HepG2 (cell line): Measurements from ENCODE around the gene ACTN2. TPM values are rescaled to one million over a fixed set of nuclear protein-coding genes. Genes with fewer than 3 reads are reported as not detected.

ENCODE experiments used
- ATAC-seq: fragments of 200-7000 bp; cut with Tn5 transposase; 3 replicates; pipeline ENCODE4 v1.9.1; 2020; ENCODE audit warnings: mild to moderate bottlenecking, moderate library complexity
- BruUV-seq: library from RNA; stranded (reverse); fragments of 400-500 nt; replicated peaks from 2 replicates; lab custom pipeline; 2021; lab: Mats Ljungman, UMichigan
- CTCF ChIA-PET: fragments of 300-600 bp; formaldehyde crosslinking; extraction: SDS; loops from one replicate; lab custom pipeline; 2021; ENCODE audit warnings: low total read pairs, inconsistent platforms, low intra/inter-chr PET ratio; lab: Yijun Ruan, JAX
- POLR2A ChIA-PET: fragments of 350-600 bp; sonication (Branson Sonifier 250); formaldehyde crosslinking; loops from one replicate; lab custom pipeline; 2020; ENCODE audit warnings: antibody characterized with exemption, inconsistent platforms; lab: Yijun Ruan, JAX
- DNase-seq: peaks from one replicate; pipeline ENCODE4 v3.0.0-alpha.2; 2015; ENCODE audit warnings: low spot score
- FAIRE-seq: peaks from 3 replicates; lab custom pipeline; 2011; peaks lifted over from hg19 to GRCh38; lab: Jason Lieb, UNC
- H2AFZ ChIP-seq: one replicate; pipeline ENCODE4 v1.6.1; 2011; ENCODE audit warnings: low read length, inconsistent platforms
- H3K27ac ChIP-seq: fragments of 300-600 bp; 3 replicates; pipeline ENCODE4 v1.8.0; 2011; ENCODE audit warnings: mixed run types, mild to moderate bottlenecking, mixed read lengths, low read length, inconsistent platforms; ENCODE audit not compliant: insufficient read depth; ENCODE audit errors: extremely low read length
- H3K27me3 ChIP-seq, 2 experiments: fragments of 200-600 bp in 1 of 2; 2 replicates in 1 of 2; 3 replicates in 1 of 2; pipeline versions ENCODE4 v1.6.0 to v1.8.0; 2011; ENCODE audit warnings: low read length in 2 of 2, mild to moderate bottlenecking in 2 of 2, moderate library complexity in 2 of 2, inconsistent platforms in 1 of 2; ENCODE audit not compliant: insufficient read depth in 2 of 2, control insufficient read depth in 1 of 2
- H3K36me3 ChIP-seq, 2 experiments: fragments of 200-600 bp in 1 of 2; replicated peaks in 1 of 2; 2 replicates in 1 of 2; 3 replicates in 1 of 2; pipeline versions ENCODE4 v1.5.1 to v1.8.0; 2011; ENCODE audit warnings: low read length in 2 of 2, inconsistent platforms in 1 of 2; ENCODE audit not compliant: insufficient read depth in 2 of 2, control insufficient read depth in 1 of 2
- H3K4me1 ChIP-seq: 2 replicates; pipeline ENCODE4 v1.5.1; 2012; ENCODE audit warnings: low read length, inconsistent platforms; ENCODE audit not compliant: insufficient read depth
- H3K4me2 ChIP-seq: 2 replicates; pipeline ENCODE4 v1.6.0; 2011; ENCODE audit warnings: low read depth, low read length, inconsistent platforms
- H3K4me3 ChIP-seq, 3 experiments: fragments of 200-600 bp in 1 of 3; sonication (generic), shearing (Covaris generic) in 1 of 3; replicated peaks in 1 of 3; 2 replicates each; pipeline ENCODE4 v1.5.1; 2011 to 2016; ENCODE audit warnings: low read length in 3 of 3, inconsistent platforms in 2 of 3, low read depth in 2 of 3, mild to moderate bottlenecking in 2 of 3, control low read depth in 1 of 3, mixed read lengths in 1 of 3; ENCODE audit not compliant: insufficient read depth in 1 of 3
- H3K79me2 ChIP-seq: one replicate; pipeline ENCODE4 v1.6.1; 2011; ENCODE audit warnings: low read length, inconsistent platforms; ENCODE audit not compliant: insufficient read depth
- H3K9ac ChIP-seq: 2 replicates; pipeline ENCODE4 v1.6.0; 2011; ENCODE audit warnings: mild to moderate bottlenecking, low read depth, low read length, inconsistent platforms; ENCODE audit not compliant: insufficient read depth
- H3K9me3 ChIP-seq: 2 replicates; pipeline ENCODE4 v1.5.1; 2012; ENCODE audit warnings: mild to moderate bottlenecking, low read length
- H4K20me1 ChIP-seq: 2 replicates; pipeline ENCODE4 v1.6.0; 2011; ENCODE audit warnings: inconsistent platforms, mild to moderate bottlenecking, low read length, moderate library complexity; ENCODE audit not compliant: insufficient read depth
- EED ChIP-seq: sonication (generic); formaldehyde crosslinking; IDR thresholded peaks from 2 replicates; pipeline ENCODE4 v1.5.0; 2020; ENCODE audit warnings: mild to moderate bottlenecking, missing genetic modification reagents
- FOXA3 ChIP-seq: IDR thresholded peaks from 2 replicates; pipeline ENCODE4 v1.6.1; 2016; ENCODE audit warnings: missing genetic modification reagents, missing compliant biosample characterization
- FOXP1 ChIP-seq, 2 experiments: fragments of 450-650 bp in 1 of 2; IDR thresholded peaks; 2 replicates each; pipeline ENCODE4 v1.6.1; 2017 to 2018; ENCODE audit warnings: antibody characterized with exemption in 1 of 2
- NFATC3 ChIP-seq: sonication (generic); formaldehyde crosslinking; IDR thresholded peaks from 2 replicates; pipeline ENCODE4 v1.5.1; 2020; ENCODE audit warnings: mild to moderate bottlenecking, missing genetic modification reagents
- NR0B2 ChIP-seq: sonication (generic); formaldehyde crosslinking; IDR thresholded peaks from 2 replicates; pipeline ENCODE4 v1.4.0; 2020; ENCODE audit warnings: mild to moderate bottlenecking, missing genetic modification reagents
- NR3C1 ChIP-seq: sonication (generic); formaldehyde crosslinking; IDR thresholded peaks from 2 replicates; pipeline ENCODE4 v1.4.0; 2020; ENCODE audit warnings: missing genetic modification reagents
- PRDM15 ChIP-seq: sonication (generic); formaldehyde crosslinking; IDR thresholded peaks from 2 replicates; pipeline ENCODE4 v1.4.0; 2020; ENCODE audit warnings: missing genetic modification reagents
- PRMT3 ChIP-seq: sonication (generic); formaldehyde crosslinking; IDR thresholded peaks from 2 replicates; pipeline ENCODE4 v1.8.1; 2022; ENCODE audit warnings: low read depth, mild to moderate bottlenecking, moderate library complexity, missing genetic modification reagents, borderline replicate concordance
- REL ChIP-seq: sonication (generic); formaldehyde crosslinking; conservative IDR thresholded peaks from 2 replicates; pipeline ENCODE4 v1.8.0; 2022; ENCODE audit warnings: mild to moderate bottlenecking, missing genetic modification reagents, moderate library complexity
- TARDBP ChIP-seq: sonication (generic); formaldehyde crosslinking; IDR thresholded peaks from 2 replicates; pipeline ENCODE4 v1.8.0; 2022; ENCODE audit warnings: mild to moderate bottlenecking, missing genetic modification reagents
- TMF1 ChIP-seq: sonication (generic); formaldehyde crosslinking; IDR thresholded peaks from 2 replicates; pipeline ENCODE4 v1.8.1; 2022; ENCODE audit warnings: low read depth, missing genetic modification reagents
- ZBTB37 ChIP-seq: sonication (generic); formaldehyde crosslinking; IDR thresholded peaks from 2 replicates; pipeline ENCODE4 v1.4.0; 2020; ENCODE audit warnings: mild to moderate bottlenecking, missing genetic modification reagents
- ZNF367 ChIP-seq: sonication (generic); formaldehyde crosslinking; IDR thresholded peaks from 2 replicates; pipeline ENCODE4 v1.4.0; 2020; ENCODE audit warnings: missing genetic modification reagents, borderline replicate concordance
- ZNF780A ChIP-seq: sonication (generic); formaldehyde crosslinking; IDR thresholded peaks from 2 replicates; pipeline ENCODE4 v1.8.0; 2022; ENCODE audit warnings: mild to moderate bottlenecking, missing genetic modification reagents, moderate library complexity
- whole genome bisulfite sequencing: methylation state at CpG from one replicate; pipeline ENCODE4 v1.1.6; 2017; ENCODE audit warnings: low lambda C conversion rate; 5-methylcytosine and 5-hydroxymethylcytosine counted together
- in situ Hi-C: cut with HindIII; loops from 2 replicates; pipeline ENCODE4 v1.10.0; 2017; ENCODE audit warnings: low pct_unique_long_range_greater_than_20kb; ENCODE audit not compliant: extremely low pct_ligation_motif_present
- intact Hi-C: fragments of 100-400 bp; cut with micrococcal nuclease; formaldehyde crosslinking; loops from one replicate; pipeline ENCODE4 v1.10.0; 2022; ENCODE audit not compliant: unreplicated experiment
- polyA plus RNA-seq, 8 experiments: library from polyadenylated mRNA; depleted of rRNA in 3 of 8; stranded (reverse) in 7 of 8; unstranded in 1 of 8; fragments of >200 nt; fragmentation: Illumina TruSeq in 4 of 8; extraction: Trizol in 4 of 8; gene quantifications; 2 replicates each; pipeline versions ENCODE4 v1.2.1 to v1.2.3, GENCODE V29; 2011 to 2016; ENCODE audit warnings: low read depth in 4 of 8, missing spikeins in 1 of 8, mixed read lengths in 1 of 8; ENCODE audit not compliant: insufficient read depth in 1 of 8
- total RNA-seq, 5 experiments: library from RNA; depleted of rRNA; stranded (reverse); fragments of >200 nt; fragmentation: Illumina TruSeq; extraction: Trizol; gene quantifications; 2 replicates each; pipeline ENCODE4 v1.2.3, GENCODE V29; 2016; ENCODE audit warnings: low read depth in 1 of 5

ACTN2 gene
- total and polyA plus RNA-seq, 2 of the 13 experiments (the other 11 are each of a cell fraction or from before 2014, with no cell fraction given), result 0.04 to 0.13 TPM

- TF ChIP-seq NR0B2 (no peak), PRMT3 (no peak), TARDBP (CRISPR knock-in tag) (no peak), NFATC3 (CRISPR knock-in tag) (no peak), ZNF367 (no peak), ZNF780A (CRISPR knock-in tag) (no peak), FOXA3 (no peak), EED (CRISPR knock-in tag) (no peak), FOXP1 (IDR thresholded peaks at IDR 0.05) (no peak), FOXP1 (CRISPR knock-in tag; IDR thresholded peaks at IDR 0.05) (no peak), PRDM15 (CRISPR knock-in tag) (no peak), NR3C1 (no peak)
Measured at GRCh38 chr1:236744533-236744932, 58.2 kb downstream of the ACTN2 start (continued).

GRCh38 chr1:236746785-236747184 lies 60.5 kb downstream of the ACTN2 start:
- 26% methylated on average over 5 of the region's 5 CpGs for WGBS
- peaks cover 0 to 29% of the 10 kb centered on the region in 2 experiments; a peak in 3 of 5 replicates for H3K27me3 ChIP-seq
- no peaks in the 10 kb centered on the region for H3K9me3 ChIP-seq
- CTCF ChIA-PET, result no interaction called here
- no peaks in the 10 kb centered on the region for H3K79me2 ChIP-seq
- BruUV-seq, result no TSS peak
- no peak overlapping the region for H3K4me2 ChIP-seq
- intact Hi-C loops (no loop called here), in situ Hi-C loops (no loop called here)
- POLR2A ChIA-PET, result no interaction called here
- no peaks in the 10 kb centered on the region for H3K36me3 ChIP-seq
- no peaks in the 10 kb centered on the region for H3K4me1 ChIP-seq
- FAIRE-seq, result no peak
- no peak overlapping the region for H3K4me3 ChIP-seq
- no peak for DNase-seq
- H4K20me1 ChIP-seq, result no peaks in the 10 kb centered on the region
- no peak for ATAC-seq
- no peak overlapping the region for H3K9ac ChIP-seq
- no peak overlapping the region for H2AFZ ChIP-seq
- no peak for TF ChIP-seq TMF1 (CRISPR knock-in tag)
- no peak for TF ChIP-seq REL (CRISPR knock-in tag)
- TF ChIP-seq ZBTB37 (CRISPR knock-in tag), result no peak
- no peak overlapping the region for H3K27ac ChIP-seq
